Measurements from ENCODE around the gene EPB42. TPM values are rescaled to one million over a fixed set of nuclear protein-coding genes. Genes with fewer than 3 reads are reported as not detected.
A peak's percentile ranks its signal among the peaks of the same experiment; 100 is the strongest.

EPB42 gene
- total and polyA plus RNA-seq, 8 donors, result 1.1 to 5.3 (median 3.5) TPM; not detected in 2

- Histone ChIP-seq H3K4me3 (no peak overlapping the region), H3K27ac (no peak overlapping the region), H3K9me3 (no peaks in the 10 kb centered on the region), H3K27me3 (peaks cover 0 to 16% of the 10 kb centered on the region in 2 donors), H3K4me1 (no peaks in the 10 kb centered on the region), H3K36me3 (no peaks in the 10 kb centered on the region)
- TF ChIP-seq CTCF (IDR thresholded peaks at IDR 0.05), result no peak
- DNase-seq (no peak), ATAC-seq (no peak)
- intact Hi-C loops (cut with DNase I), result no loop called here
Measured at GRCh38 chr15:43242616-43243015, 21.8 kb upstream of the EPB42 start.

DNA sequence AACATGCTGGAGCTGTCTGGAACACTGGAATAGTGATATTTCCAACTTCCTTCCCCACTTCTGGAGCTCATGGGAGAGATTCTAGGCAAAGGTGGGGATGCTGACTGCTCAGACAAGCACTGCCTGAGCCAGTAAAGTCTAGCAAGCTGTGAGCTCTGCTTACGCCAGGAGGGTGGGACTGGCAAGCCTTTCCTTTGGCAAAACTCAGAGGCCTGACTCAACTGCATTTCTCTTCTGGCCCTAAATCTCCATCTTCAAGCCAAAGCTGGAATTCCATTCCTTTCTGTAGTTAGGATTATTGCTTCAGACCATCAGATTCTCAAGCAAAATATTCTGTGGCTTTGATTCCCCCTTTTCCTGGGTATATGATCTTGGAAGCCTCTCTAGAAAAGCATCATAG is 20.3 kb upstream of the EPB42 start:
- Histone ChIP-seq H3K9me3 (no peaks in the 10 kb centered on the region), H3K27me3 (peaks cover 0 to 16% of the 10 kb centered on the region in 2 donors), H3K27ac (no peak overlapping the region), H3K36me3 (no peaks in the 10 kb centered on the region), H3K4me1 (no peaks in the 10 kb centered on the region), H3K4me3 (no peak overlapping the region)
- ATAC-seq (peak; percentile 79), DNase-seq (peak in 1 of 4 donors; percentile 7)
- intact Hi-C loops (cut with DNase I), result no loop called here
- no peak for TF ChIP-seq CTCF (IDR thresholded peaks at IDR 0.05)

DNA sequence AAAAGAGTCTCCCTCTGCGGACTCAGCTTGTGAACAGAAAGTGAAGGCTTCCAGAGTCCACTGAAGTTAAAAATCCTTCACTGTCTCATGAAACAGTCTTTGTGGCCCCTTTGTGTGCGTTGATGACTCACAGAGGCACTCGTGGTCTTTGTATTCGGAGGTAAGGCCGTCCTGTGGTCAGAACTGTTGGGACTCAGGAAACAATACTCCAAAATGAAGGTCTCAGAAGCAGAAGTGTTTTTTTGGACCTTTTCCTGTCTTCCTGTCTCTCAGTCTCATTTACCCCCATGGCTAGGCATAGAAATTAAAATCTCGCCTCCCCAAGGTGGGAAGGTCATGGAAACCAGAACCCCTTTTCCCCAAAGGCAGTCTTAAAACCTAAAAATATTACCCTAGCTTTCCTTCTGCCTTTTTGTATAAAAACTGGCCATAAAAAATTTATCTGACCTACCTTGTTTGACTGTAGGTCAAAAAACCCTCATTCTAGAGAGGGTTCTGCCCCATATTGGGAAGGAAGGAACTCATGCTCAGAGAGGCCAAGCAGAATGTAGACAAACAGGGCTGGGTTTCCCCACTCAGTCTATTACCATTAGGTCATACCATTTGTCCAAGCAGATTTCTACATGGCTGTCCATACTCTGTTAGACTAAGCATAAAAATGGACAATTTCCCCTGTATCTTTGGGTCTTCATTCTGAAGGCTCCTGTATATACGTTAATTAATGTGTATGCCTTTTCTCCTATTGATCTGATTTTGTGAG is 19.1 kb upstream of the EPB42 start:
- no peak for TF ChIP-seq CTCF (IDR thresholded peaks at IDR 0.05)

DNA sequence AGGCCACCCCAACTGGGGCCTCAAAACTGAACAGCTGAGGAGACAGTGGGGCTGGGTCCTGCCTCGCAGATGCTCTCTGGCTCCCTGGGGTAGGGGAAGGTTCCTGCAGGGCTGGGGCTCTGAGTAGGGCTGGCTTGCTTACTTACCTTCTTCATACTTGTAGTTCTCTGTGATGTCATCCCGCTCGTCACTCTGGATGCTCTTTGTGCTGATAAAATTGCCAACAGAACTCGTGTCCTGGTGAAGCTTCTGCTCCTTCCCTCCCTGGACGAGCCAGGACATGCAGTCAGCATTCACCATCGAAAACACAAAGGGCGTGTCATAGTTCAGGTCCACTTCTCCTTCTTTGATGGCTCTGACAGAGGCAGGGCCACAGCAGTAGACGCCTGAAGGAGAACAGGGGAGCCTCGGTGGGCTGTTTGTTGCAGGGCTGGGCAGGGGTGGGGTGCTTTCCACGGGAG is 17.9 kb upstream of the EPB42 start:
- Histone ChIP-seq H3K9me3 (no peaks in the 10 kb centered on the region), H3K4me3 (no peak overlapping the region), H3K36me3 (no peaks in the 10 kb centered on the region), H3K27ac (no peak overlapping the region), H3K27me3 (peaks cover 0 to 16% of the 10 kb centered on the region in 2 donors), H3K4me1 (no peaks in the 10 kb centered on the region)
- no peak for DNase-seq
- TF ChIP-seq CTCF (IDR thresholded peaks at IDR 0.05), result no peak
- no peak for ATAC-seq
- intact Hi-C loops (cut with DNase I), result no loop called here

More for the DNA sequence above, 19.1 kb upstream of the EPB42 start:
- H3K4me1 ChIP-seq, result no peaks in the 10 kb centered on the region
- no peaks in the 10 kb centered on the region for H3K36me3 ChIP-seq
- intact Hi-C loops (cut with DNase I), result no loop called here
- no peak for DNase-seq
- peaks cover 0 to 16% of the 10 kb centered on the region in 2 donors for H3K27me3 ChIP-seq
- ATAC-seq, result no peak
- H3K27ac ChIP-seq, result no peak overlapping the region
- H3K9me3 ChIP-seq, result no peaks in the 10 kb centered on the region
- no peak overlapping the region for H3K4me3 ChIP-seq

- ATAC-seq, result no peak
- no peak for DNase-seq
- no peaks in the 10 kb centered on the region for H3K4me1 ChIP-seq
- intact Hi-C loops (cut with DNase I), result no loop called here
- H3K27ac ChIP-seq, result no peak overlapping the region
- no peaks in the 10 kb centered on the region for H3K9me3 ChIP-seq
- H3K27me3 ChIP-seq, result peaks cover 0 to 14% of the 10 kb centered on the region in 2 donors
- H3K4me3 ChIP-seq, result no peak overlapping the region
- H3K36me3 ChIP-seq, result no peaks in the 10 kb centered on the region
- no peak for TF ChIP-seq CTCF (IDR thresholded peaks at IDR 0.05)
Measured at GRCh38 chr15:43237842-43238470, 17.1 kb upstream of the EPB42 start.

All from left lung (tissue), 10 donors.